ENCODE results near the gene USP35. TPM values are rescaled to one million over a fixed set of nuclear protein-coding genes. Genes with fewer than 3 reads are reported as not detected.

The USP35 gene
- total RNA-seq, 4 donors from 2014 or later: 7.1 to 14.5 (median 10.6) TPM

DNA sequence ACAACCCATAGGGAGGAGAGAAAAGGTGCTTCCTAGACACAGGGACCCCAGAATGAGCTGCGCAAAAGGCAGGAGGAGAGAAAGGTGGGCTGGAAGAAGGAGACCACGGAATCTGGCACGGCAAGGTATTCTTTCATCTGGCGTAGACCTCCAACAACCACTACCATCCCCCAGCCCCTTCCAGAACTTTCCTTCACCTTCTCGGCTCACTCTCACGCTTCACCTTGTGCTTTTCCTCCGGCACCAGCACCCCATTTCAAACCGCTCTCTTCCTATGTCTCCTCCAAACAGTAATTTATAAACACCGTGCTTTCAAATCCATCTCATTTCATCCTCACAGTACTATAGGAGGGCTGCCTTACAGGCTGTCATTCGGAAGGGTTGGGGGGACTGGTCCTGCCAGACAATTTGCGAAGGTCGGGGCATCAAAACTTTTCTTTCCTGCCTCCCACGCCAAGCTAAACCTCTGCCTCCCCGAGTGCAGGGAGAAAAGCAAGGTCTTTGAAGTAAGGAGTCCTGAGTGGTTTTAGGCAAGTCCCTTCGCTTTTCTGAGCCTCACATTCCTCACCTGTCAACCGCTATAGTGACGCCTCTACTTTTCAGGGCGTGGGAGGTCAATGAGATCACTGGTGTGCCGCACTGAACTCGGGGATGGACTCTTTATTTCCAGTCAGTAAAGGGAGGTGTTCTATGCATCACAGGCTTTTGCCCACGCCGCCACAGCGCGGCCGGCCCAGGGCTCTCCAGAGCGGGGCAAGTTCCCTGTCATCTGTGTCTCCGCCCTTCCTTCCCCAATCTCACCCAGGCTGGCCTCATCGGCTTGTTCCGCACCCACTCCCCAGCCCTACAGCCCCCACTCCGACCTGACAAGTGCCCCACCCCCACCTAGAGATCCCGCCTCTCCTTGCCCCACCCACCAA, 1.1 kb upstream of the USP35 start:
- H3K27me3 ChIP-seq: no peaks in the 10 kb centered on the region
- no peaks in the 10 kb centered on the region for H3K9me3 ChIP-seq
- no peaks in the 10 kb centered on the region for H3K36me3 ChIP-seq
- peaks cover 0 to 53% (median 17%) of the 10 kb centered on the region in 3 donors for H3K4me1 ChIP-seq
- H3K4me3 ChIP-seq: peak overlapping the region; percentile 70 to 83
- TF ChIP-seq, protein P1, sequence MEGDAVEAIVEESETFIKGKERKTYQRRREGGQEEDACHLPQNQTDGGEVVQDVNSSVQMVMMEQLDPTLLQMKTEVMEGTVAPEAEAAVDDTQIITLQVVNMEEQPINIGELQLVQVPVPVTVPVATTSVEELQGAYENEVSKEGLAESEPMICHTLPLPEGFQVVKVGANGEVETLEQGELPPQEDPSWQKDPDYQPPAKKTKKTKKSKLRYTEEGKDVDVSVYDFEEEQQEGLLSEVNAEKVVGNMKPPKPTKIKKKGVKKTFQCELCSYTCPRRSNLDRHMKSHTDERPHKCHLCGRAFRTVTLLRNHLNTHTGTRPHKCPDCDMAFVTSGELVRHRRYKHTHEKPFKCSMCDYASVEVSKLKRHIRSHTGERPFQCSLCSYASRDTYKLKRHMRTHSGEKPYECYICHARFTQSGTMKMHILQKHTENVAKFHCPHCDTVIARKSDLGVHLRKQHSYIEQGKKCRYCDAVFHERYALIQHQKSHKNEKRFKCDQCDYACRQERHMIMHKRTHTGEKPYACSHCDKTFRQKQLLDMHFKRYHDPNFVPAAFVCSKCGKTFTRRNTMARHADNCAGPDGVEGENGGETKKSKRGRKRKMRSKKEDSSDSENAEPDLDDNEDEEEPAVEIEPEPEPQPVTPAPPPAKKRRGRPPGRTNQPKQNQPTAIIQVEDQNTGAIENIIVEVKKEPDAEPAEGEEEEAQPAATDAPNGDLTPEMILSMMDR (IDR thresholded peaks at IDR 0.05): peak in 1 of 4 experiments; percentile 8
- TF ChIP-seq POLR2A (IDR thresholded peaks at IDR 0.05): no peak
- peak overlapping the region; percentile 16 to 95 (median 90) for H3K27ac ChIP-seq
- 5 to 30% methylated on average over 10 to 16 of the region's 31 CpGs for WGBS, 2 donors (ENCODE audit: low coverage in 1 of 2)
- peak; percentile 29 for ATAC-seq

DNA sequence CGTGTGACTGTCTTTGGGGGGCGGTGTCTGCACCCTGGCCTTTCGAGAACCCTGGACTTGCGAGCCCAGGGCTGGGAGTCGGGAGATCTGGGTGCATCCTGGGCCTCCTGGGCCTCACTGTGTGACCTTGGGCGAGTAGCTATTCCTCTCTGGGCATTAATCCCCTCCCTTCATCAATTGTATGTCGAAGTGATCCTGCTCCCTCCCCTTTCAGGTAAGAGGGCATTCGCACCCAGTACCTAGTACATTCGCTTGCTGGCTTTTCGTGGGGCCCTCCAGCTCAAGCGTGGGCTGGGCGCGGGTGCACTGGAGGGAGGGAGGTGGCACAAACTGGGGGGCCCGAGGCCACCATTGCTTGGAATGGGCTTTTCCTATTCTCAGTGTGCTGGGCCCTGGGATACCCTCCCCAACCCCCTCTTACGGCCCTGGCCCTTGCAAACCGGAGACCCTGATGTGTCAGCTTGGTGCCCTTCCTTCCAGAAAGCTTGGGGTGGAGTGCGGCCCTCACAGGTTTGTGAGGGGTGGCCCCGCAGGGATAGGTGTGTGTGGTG, 530 bp downstream of the USP35 start:
- Histone ChIP-seq H3K9me3 (no peaks in the 10 kb centered on the region), H3K27me3 (no peaks in the 10 kb centered on the region), H3K4me3 (peak overlapping the region; percentile 70 to 83), H3K4me1 (peaks cover 0 to 62% (median 20%) of the 10 kb centered on the region in 3 donors), H3K27ac (peak overlapping the region in 3 of 4 donors; percentile 86 to 95 (median 93)), H3K36me3 (no peaks in the 10 kb centered on the region)
- WGBS, 2 donors (ENCODE audit: low coverage in 1 of 2): no CpG with 5 or more reads among the region's 18 CpGs
- TF ChIP-seq EP300 (IDR thresholded peaks at IDR 0.05): no peak
- no peak for TF ChIP-seq POLR2A (IDR thresholded peaks at IDR 0.05)
- TF ChIP-seq, protein P1 (IDR thresholded peaks at IDR 0.05): no peak
- TF ChIP-seq POLR2AphosphoS5 (IDR thresholded peaks at IDR 0.05): no peak
- ATAC-seq: no peak

DNA sequence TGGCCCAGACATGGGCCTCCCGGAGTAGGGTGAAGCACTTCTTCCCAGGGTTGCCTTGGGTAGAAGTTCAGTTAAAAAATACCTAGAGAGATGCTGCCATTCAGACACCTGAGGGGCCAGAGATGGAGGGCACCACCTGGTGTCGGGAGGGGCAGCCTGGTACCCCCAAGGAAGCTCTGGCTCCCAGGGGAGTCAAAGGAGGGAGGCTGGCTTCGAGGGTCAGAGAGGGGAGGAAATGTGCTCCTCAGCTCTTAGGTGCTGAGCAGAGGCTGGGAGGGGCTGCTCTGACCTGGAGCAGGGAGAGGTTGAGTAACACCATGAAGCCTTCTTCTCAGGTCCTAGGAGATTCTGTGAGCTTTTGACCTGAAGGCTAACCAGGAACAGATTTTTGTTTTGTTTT, 1.1 kb downstream of the USP35 start:
- Histone ChIP-seq H3K4me3 (peak overlapping the region; percentile 70 to 83), H3K4me1 (peaks cover 0 to 62% (median 20%) of the 10 kb centered on the region in 3 donors), H3K27me3 (no peaks in the 10 kb centered on the region), H3K36me3 (no peaks in the 10 kb centered on the region), H3K27ac (peak overlapping the region in 2 of 4 donors; percentile 86 to 93), H3K9me3 (no peaks in the 10 kb centered on the region)
- WGBS, 2 donors (ENCODE audit: low coverage in 1 of 2): 80% methylated on average over 2 of the region's 3 CpGs; no CpG with 5 or more reads in 1 of the 2 donors
- TF ChIP-seq POLR2A (IDR thresholded peaks at IDR 0.05) (no peak), POLR2AphosphoS5 (IDR thresholded peaks at IDR 0.05) (no peak)
- ATAC-seq: no peak

DNA sequence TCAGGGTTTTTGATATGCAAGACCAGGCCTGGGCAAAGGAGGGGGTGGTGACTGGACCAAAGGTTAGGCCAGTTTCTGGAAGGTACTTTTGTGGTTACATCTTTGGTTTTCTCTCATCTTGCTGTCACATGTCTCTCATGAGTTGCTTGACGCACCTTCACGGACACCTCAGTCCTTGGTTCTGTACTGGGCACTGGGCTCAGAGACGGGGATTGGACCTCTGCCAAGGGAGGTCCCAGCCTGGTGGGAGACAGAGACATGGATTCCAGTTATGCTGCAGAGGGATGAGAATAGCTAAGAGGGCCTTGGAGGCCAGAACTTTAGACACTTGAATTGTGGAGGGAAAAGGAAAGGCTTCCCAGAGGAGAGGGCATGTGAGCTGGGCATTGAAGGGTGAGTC, 1.7 kb downstream of the USP35 start:
- peaks cover 0 to 61% (median 20%) of the 10 kb centered on the region in 3 donors for H3K4me1 ChIP-seq
- no peaks in the 10 kb centered on the region for H3K9me3 ChIP-seq
- H3K36me3 ChIP-seq: no peaks in the 10 kb centered on the region
- TF ChIP-seq, protein P1 (IDR thresholded peaks at IDR 0.05): no peak
- TF ChIP-seq POLR2A (IDR thresholded peaks at IDR 0.05) (no peak), POLR2AphosphoS5 (IDR thresholded peaks at IDR 0.05) (no peak), EP300 (IDR thresholded peaks at IDR 0.05) (no peak)
- ATAC-seq: no peak
- 0% methylated on average over 1 of the region's 3 CpGs; no CpG with 5 or more reads in 1 of the 2 donors for WGBS, 2 donors (ENCODE audit: low coverage in 1 of 2)
- no peak overlapping the region for H3K4me3 ChIP-seq
- H3K27ac ChIP-seq: peak overlapping the region in 1 of 4 donors; percentile 3
- H3K27me3 ChIP-seq: no peaks in the 10 kb centered on the region

DNA sequence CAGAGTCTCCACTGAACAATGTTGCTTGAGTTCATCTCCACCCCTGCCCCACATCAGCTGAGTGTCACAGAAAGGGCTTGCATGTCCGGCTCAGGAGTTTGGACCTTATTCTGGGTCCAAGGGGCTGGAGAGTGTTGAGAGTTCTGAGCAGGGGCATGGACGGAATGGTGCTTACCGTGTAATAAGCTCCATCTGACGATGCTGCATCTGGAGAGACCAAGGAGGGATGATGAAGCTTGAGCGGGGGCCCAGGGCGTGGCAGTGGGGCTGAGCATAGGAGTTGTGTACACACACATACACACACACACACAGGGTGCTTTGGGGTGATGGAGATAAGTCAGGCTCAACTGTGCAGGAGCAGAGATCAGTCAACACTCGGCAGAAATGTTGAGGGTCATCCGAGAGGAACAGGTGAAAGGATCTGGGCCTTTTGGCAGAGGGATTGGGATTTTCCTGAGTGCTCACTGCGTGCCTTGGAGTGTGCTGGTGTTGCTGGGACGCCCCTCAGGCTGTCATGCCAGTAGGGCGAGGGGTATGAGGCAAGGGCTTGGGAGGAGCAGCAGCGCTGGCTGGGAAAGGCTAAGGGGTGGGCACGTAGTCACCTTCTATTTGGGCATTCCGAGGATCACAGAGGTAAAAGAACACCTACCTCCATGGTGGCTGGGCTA, 2.3 kb downstream of the USP35 start:
- no peak overlapping the region for H3K27ac ChIP-seq

More for the DNA sequence above, 2.3 kb downstream of the USP35 start:
- TF ChIP-seq POLR2A (IDR thresholded peaks at IDR 0.05) (no peak), POLR2AphosphoS5 (IDR thresholded peaks at IDR 0.05) (no peak), EP300 (IDR thresholded peaks at IDR 0.05) (no peak)
- TF ChIP-seq, protein P1 (IDR thresholded peaks at IDR 0.05): no peak
- Histone ChIP-seq H3K27me3 (no peaks in the 10 kb centered on the region), H3K36me3 (no peaks in the 10 kb centered on the region), H3K9me3 (no peaks in the 10 kb centered on the region), H3K4me3 (no peak overlapping the region), H3K4me1 (peaks cover 0 to 61% (median 20%) of the 10 kb centered on the region in 3 donors)
- ATAC-seq: no peak
- WGBS, 2 donors (ENCODE audit: low coverage in 1 of 2): 59 to 95% methylated on average over 4 to 7 of the region's 14 CpGs
